GM21526 (cell line): ENCODE data around the gene TMEM175.

ENCODE experiments used
- ATAC-seq: cut with Tn5 transposase; IDR thresholded peaks from one replicate; pipeline ENCODE4 v1.9.1; 2021; ENCODE audit warnings: moderate library complexity; ENCODE audit not compliant: unreplicated experiment, low FRiP score

Gene TMEM175

DNA sequence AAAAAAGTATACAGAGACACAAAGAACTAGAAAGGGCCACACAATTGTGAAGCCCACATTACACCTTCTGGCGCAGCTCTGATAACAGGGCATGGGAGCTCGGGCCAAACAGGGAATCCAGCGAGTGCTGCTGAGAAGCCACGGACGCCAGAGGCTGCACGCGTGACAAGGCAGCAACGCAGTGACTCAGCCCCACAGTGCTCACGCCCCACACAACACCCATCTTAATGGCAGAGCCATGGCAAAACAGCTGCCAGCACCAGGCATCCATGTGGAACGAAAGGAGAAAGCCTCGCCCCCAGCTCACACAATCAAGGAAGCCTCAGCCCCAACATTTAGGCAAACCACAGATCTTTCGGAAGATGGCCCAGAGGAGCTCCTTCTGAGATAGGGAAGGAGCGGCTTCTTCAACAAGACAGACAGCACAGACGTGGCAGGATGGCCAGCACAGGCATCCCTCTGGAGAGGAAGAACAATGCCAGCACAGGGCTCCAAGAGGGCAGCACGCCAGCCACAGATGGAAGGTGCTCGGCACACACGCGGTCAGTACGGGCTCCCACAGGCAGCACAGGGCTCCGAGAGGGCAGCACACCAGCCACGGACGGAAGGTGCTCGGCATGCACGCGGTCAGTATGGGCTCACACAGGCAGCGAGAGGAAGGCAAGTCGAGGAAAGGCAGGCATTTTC is 33.2 kb upstream of the TMEM175 start:
- ATAC-seq, result no peak

GRCh38 chr4:899556-899906 is 32.7 kb upstream of the TMEM175 start:
- ATAC-seq, result no peak

- no peak for ATAC-seq
These were observed 32.2 kb upstream of the TMEM175 start for GRCh38 chr4:900073-900472.

DNA sequence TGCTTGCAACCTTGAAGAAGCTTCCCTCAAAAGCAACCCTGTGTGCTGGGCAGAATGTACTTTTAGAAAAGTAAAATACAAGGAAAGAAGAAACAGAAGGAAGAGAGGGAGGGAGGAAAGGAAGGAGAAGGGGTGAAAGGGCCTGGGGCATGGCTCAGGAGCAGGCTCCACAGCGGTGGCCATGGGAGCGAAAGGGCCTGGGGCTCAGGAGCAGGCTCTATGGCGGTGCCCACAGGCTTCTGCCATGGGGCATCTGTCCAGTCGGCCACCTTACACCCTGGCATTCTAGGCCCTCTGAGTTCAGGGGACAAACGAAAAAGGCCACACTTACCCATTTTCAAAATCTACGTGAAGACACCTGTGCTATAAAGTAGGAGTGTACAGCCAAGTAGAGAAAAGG is 31.5 kb upstream of the TMEM175 start:
- no peak for ATAC-seq

DNA sequence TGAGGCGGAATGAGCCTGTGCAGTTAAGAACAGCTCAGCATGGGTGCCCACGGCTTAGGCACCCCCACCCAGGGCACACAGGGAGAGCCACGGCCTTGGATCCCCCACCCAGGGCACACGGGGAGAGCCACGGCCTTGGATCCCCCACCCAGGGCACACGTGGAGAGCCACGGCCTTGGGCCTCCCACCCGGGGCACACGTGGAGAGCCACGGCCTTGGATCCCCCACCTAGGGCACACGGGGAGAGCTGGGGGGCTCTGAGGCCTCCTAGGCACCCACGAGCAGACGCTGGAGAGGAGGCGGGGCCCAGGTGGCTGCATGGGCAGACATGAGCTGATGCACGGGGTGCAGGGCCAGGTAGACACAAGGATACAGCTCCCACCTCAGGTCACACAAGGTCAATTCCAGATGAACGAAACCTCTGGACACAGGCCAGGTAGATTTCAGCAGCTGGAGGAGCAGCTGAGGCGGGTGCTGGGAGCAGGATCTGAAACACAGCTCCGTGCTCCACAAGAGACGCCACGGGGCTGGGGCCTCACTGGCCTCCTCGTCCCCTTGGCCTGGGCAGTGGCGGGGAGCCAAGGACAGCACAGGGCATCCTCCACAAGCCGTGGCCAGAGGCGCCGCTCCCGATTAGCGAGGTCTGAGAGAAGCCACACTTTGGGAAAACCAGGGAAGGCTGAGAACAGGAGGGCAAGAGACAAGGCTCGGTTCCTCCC is 30.9 kb upstream of the TMEM175 start:
- no peak for ATAC-seq

DNA sequence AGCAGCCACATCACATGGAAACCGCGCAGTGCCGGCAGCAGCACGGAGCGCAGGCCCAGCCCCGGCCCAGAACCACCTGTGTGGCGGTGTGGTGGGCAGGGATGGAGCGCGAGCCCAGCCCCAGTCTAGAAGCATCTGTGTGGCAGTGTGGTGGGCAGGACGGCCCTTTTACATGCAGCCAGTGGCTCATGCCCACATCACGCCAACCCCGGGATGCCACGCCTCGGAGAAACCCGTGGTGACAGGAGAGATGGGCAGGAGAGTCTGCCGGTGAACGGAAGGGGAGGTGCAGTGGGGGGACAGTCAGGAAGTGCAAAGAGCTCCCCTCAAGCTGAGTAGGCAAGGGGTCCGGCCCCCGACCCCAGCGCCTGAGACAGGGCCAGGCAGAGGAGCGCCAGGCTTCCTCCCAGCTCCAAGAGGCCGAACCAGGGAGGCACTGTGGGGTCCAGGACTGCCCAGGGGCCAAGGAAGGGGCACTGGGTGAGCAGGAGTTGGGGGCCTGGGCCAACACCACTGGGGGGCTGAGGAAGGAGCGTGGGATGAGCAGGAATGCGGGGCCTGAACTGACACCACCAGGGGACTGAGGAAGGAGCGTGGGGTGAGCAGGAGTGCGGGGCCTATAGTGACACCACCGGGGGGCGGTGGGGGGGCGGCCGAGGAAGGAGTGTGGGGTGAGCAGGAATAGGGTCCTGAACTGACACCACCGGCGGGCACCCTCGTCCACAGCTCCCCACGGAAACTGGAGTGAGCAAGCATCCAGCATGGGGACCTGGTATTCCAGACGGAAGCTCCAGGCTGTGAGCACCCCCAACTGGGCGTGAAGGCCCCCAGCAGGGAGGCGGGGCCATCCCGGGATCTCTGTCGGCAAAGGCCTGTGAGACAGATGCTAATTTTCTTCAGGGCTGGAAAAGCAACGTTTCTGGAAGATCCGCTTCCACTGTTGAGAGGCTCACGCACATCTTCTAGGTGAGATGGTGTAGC is 28.9 kb upstream of the TMEM175 start:
- ATAC-seq, result no peak

DNA sequence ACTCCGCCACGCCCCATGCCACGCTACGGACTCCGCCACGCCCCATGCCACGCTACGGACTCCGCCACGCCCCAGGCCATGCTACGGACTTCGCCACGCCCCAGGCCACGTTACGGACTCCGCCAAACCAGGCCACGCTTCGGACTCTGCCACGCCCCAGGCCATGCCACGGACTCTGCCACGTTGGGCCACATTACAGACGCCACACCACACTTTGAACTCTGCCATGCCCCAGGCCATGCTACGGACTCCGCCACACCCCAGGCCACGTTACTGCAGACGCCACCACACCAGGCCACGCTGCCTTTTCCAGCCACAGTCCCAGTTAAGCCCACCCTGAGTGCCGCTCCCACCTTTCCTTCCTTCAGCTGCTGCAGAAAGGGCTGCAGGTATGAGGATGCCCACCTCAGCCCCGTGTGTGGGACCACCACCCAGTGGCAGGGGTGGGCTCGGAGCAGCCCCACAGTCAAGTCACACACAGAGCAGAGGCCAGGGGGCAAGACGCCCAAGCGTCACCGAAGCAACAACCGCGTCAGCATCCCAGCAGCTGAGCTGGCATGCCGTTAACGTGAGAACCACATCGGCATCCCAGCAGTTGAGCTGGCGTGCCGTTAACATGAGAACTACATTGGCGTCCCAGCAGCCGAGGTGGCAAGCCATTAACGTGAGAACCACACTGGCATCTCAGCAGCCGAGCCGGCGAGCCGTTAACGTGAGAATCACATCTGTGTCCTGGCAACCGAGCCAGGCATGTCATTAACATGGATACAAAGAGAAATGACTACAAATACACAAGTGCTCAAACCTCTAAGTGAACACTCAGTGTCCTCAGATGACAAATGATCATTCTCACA is 26.5 kb upstream of the TMEM175 start:
- no peak for ATAC-seq

GRCh38 chr4:906339-907102 is 25.7 kb upstream of the TMEM175 start:
- ATAC-seq, result no peak

DNA sequence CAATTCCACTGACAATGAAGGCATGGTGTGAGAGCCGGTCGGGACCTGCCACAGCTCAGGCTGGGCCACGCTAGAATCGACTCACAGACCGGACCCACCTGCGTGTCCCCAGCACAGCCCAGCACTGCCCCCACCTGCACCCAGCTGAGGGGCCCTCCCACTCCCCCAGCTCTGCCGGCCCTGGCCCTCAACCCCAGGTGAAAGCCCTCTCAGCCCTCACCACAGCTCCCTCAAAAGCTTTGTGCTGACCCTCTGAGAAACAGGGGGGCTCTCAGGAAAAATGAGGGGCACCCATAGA is 25.2 kb upstream of the TMEM175 start:
- ATAC-seq, result no peak

DNA sequence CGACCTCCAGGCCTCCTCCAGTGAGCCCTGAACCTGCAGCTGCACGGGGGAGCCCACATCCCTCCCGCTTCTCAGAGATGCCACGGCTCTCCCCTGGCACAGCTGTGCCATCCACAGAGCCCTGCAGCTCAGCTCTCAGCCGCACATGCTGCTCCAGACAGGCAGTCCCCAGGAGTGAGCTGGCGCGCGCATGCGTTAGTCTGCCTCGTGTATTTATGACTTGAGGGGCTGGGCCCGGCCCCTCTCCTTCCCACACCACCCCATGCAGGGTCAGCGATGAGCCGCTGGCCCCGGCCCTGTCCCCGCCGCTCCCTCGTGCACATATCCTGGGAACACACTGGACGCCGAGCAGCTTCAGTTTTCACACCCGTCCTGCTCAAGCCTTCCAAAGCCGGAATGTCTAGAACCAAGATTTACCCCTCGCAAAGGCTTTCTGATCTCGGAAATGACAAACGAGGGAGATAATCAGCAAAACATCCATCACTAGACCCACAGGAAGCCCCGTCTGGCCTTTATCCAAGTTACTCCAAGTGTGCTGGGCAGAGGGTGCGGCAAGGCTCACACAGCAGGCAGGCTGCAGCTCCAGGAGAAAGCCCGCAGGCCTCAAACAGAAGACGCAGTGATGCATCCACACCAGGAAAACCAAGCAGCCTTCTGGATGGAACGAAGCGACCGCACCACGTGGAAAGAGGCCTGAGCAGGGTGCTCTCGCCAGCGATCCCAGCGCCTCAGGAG is 24.4 kb upstream of the TMEM175 start:
- no peak for ATAC-seq

DNA sequence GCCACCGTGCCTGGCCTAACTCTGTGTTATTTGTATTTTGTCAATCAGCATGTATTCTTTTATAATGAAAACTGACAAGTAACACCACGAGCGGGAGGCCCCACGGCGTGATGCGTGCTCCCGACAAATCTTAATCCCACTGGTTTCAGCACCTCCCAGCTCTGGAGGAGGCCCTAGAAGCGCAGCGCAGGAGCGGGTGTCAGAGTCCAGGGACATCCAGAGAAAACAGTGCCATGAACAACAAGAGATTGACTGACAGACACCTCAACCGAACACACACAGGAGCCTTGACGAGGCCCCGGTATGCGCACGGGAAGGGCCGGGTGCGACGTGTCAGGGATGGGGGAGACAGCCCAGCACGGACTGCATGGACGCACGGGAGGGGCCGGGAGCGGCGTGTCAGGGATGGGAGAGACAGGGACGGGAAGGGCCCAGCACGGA is 23.1 kb upstream of the TMEM175 start:
- ATAC-seq, result no peak

DNA sequence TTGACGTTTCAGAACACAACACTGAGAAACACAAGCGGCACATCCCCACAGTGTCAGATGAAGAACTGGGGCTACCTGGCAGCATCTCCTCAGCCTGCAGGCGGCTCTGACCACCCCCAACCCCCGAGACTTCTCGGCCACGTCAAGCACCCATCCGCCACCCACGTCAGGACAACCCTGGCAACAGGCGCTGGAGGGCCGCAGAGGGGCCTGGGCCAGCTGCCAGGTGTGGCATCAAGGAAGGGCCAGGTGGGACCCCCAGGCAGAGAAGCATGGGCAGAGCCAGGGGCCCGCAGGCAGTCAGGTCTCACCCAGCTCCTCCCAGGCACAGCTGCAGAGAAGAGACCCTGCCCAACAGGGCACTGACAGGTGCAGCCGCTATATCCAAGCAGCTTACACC is 22.4 kb upstream of the TMEM175 start:
- no peak for ATAC-seq

- no peak for ATAC-seq
These were observed 21.7 kb upstream of the TMEM175 start for GRCh38 chr4:910366-911091.

GRCh38 chr4:911221-911751 is 21.0 kb upstream of the TMEM175 start:
- no peak for ATAC-seq

DNA sequence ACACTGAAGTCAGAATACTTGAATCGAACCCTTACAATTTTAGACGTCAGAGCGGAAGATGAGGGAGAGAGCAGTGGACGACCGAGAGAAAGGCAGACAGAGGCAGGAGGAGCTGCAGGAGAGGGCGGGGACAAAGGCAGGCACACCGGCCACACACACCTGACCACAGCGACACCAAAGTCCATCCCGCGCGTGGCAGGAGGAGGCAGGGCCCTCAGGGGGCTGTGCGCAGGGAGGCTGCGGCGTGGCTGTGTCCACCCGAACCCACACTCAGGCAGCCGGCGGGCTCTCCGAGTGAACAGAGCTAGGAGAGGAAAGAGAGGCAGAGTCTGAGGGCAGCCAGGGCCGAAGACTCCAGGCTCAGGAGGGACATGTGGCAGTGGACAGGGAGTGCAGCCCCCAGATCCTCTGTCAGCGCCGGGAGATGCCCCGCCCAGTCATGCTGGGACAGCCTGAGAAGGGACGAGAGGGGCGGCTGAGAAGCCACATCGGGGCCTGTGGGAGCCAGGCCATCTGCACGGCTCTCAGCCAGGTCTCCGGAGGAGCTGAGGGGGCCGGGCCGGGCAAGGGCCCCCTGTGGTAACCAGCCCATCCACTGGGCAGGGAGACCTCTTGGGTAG is 20.3 kb upstream of the TMEM175 start:
- ATAC-seq, result no peak

DNA sequence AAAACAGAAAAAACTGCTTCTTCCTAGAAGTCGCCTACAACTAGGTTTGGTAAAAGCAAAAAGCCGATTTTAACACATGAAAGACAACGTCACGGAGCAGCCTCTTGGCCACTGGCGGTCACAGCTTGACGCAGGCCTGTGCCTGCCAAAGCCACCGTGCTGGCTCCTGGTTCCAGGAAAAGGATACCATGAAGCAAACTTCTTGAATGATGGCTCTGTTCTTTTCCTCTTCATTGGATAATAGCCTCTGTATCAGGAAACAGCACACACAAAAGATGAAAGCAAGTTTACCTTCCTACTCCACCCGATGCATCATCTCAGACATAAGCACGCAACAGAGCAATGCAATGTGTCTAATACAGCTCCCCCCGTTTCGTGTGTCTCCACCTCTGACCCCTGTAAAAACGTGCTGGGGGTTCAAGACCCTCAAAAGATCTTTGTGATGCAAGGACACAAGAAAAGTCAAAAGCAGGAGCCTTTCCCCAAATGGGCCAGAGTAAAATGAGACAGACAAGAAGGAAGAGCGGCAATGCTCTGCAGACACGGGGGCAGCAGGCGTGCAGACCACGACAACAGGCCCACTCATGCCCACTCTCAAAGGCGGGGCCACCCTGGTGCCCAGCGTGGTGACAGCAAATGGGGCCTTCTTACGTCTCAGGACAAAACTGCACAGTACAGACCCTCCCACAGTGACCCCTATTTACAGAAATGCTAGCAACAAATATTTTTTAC is 19.5 kb upstream of the TMEM175 start:
- ATAC-seq, result no peak

- ATAC-seq, result no peak
These were observed 19.0 kb upstream of the TMEM175 start for GRCh38 chr4:913280-913618.
